Fibroblast of lung (primary cell): Measurements from ENCODE around the gene GPR162. TPM values are rescaled to one million over a fixed set of nuclear protein-coding genes. Genes with fewer than 3 reads are reported as not detected.

Experiments
- DNase-seq, 2 donors: peaks; one replicate each; pipeline versions ENCODE4 v3.0.0 to v3.0.0-alpha.2; 2010; ENCODE audit warnings: low read depth in 2 of 2
- H2AFZ ChIP-seq: 2 replicates; pipeline ENCODE4 v1.5.1; 2012; ENCODE audit warnings: low read length, control low read depth, inconsistent platforms
- H3K27ac ChIP-seq: 2 replicates; pipeline ENCODE4 v1.5.1; 2011; ENCODE audit warnings: low read length, control low read depth; ENCODE audit not compliant: insufficient read depth
- H3K27me3 ChIP-seq: 2 replicates; pipeline ENCODE4 v1.5.1; 2011; ENCODE audit warnings: mild to moderate bottlenecking, low read length; ENCODE audit not compliant: control insufficient read depth, insufficient read depth
- H3K36me3 ChIP-seq: 2 replicates; pipeline ENCODE4 v1.5.1; 2011; ENCODE audit warnings: low read length; ENCODE audit not compliant: control insufficient read depth, insufficient read depth
- H3K4me1 ChIP-seq: 2 replicates; pipeline ENCODE4 v1.5.1; 2011; ENCODE audit warnings: low read length; ENCODE audit not compliant: control insufficient read depth, insufficient read depth; ENCODE audit errors: extremely low read depth
- H3K4me2 ChIP-seq: 2 replicates; pipeline ENCODE4 v1.5.1; 2011; ENCODE audit warnings: low read length, control low read depth; ENCODE audit not compliant: insufficient read depth; ENCODE audit errors: extremely low read depth
- H3K4me3 ChIP-seq, 4 experiments: fragments of 200-600 bp in 1 of 4; sonication (generic) in 1 of 4; replicated peaks in 1 of 4; 2 replicates each; pipeline ENCODE4 v1.5.1; 2011 to 2016; ENCODE audit warnings: low read length in 4 of 4, low read depth in 3 of 4, mild to moderate bottlenecking in 3 of 4, control low read depth in 2 of 4, inconsistent platforms in 1 of 4, mixed read lengths in 1 of 4; ENCODE audit not compliant: insufficient read depth in 1 of 4; ENCODE audit errors: control extremely low read depth in 1 of 4
- H3K79me2 ChIP-seq: 2 replicates; pipeline ENCODE4 v1.5.1; 2012; ENCODE audit warnings: mild to moderate bottlenecking, low read length, inconsistent platforms; ENCODE audit not compliant: control insufficient read depth, insufficient read depth
- H3K9ac ChIP-seq: 2 replicates; pipeline ENCODE4 v1.5.1; 2011; ENCODE audit warnings: mild to moderate bottlenecking, low read length, control low read depth; ENCODE audit not compliant: insufficient read depth
- H3K9me3 ChIP-seq: 2 replicates; pipeline ENCODE4 v1.5.1; 2012; ENCODE audit warnings: low read depth, low read length; ENCODE audit not compliant: control insufficient read depth, insufficient read depth
- H4K20me1 ChIP-seq: 2 replicates; pipeline ENCODE4 v1.5.1; 2011; ENCODE audit warnings: low read length; ENCODE audit not compliant: control insufficient read depth, insufficient read depth; ENCODE audit errors: extremely low read depth
- CTCF ChIP-seq, 2 donors: IDR thresholded peaks in 1 of 2; conservative IDR thresholded peaks in 1 of 2; 1 replicate in 1 of 2; 2 replicates in 1 of 2; pipeline ENCODE4 v1.5.1; 2011 to 2012; ENCODE audit warnings: low read length in 2 of 2, control low read depth in 1 of 2, inconsistent platforms in 1 of 2, low read depth in 1 of 2, mild to moderate bottlenecking in 1 of 2
- EZH2 ChIP-seq: IDR thresholded peaks from 2 replicates; pipeline ENCODE4 v1.5.1; 2012; ENCODE audit warnings: low read length, control low read depth, mild to moderate bottlenecking; ENCODE audit errors: missing control alignments
- polyA plus RNA-seq, 2 donors: library from polyadenylated mRNA; depleted of rRNA in 1 of 2; stranded (reverse) in 1 of 2; unstranded in 1 of 2; fragments of >200 nt; gene quantifications; 2 replicates each; pipeline ENCODE4 v1.2.1, GENCODE V29; 2011 to 2012; ENCODE audit warnings: missing spikeins in 1 of 2
- total RNA-seq: library from RNA; depleted of rRNA; stranded (reverse); fragments of >200 nt; gene quantifications from 2 replicates; pipeline ENCODE4 v1.2.1, GENCODE V29; 2014

Gene GPR162
- total and polyA plus RNA-seq, 2 donors (not counting 1 experiment from before 2014, with no cell fraction given), result 5.6 to 11.1 TPM

GRCh38 chr12:6871052-6871957 lies 49.7 kb downstream of the GPR162 start:
- no peaks in the 10 kb centered on the region for H3K27me3 ChIP-seq
- DNase-seq, result peak in 1 of 2 donors; percentile 23
- peaks cover 4% of the 10 kb centered on the region for H4K20me1 ChIP-seq
- H3K9ac ChIP-seq, result no peak overlapping the region
- peaks cover 31% of the 10 kb centered on the region for H3K4me1 ChIP-seq
- peaks cover 18% of the 10 kb centered on the region for H3K36me3 ChIP-seq
- H3K79me2 ChIP-seq, result peaks cover 43% of the 10 kb centered on the region
- H3K4me3 ChIP-seq, result peak overlapping the region; percentile 81 to 94 (median 92)
- peak overlapping the region; percentile 4 for H3K27ac ChIP-seq
- H3K9me3 ChIP-seq, result no peaks in the 10 kb centered on the region
- H3K4me2 ChIP-seq, result peak overlapping the region; percentile 99
- H2AFZ ChIP-seq, result no peak overlapping the region
- TF ChIP-seq EZH2 (no peak), CTCF (conservative IDR thresholded peaks at IDR 0.05 in 1 of 2, IDR thresholded peaks at IDR 0.05 in 1 of 2; ENCODE audit: low read depth in 1 of 2, low read length in 2 of 2) (no peak)

- TF ChIP-seq EZH2 (no peak), CTCF (conservative IDR thresholded peaks at IDR 0.05 in 1 of 2, IDR thresholded peaks at IDR 0.05 in 1 of 2; ENCODE audit: low read depth in 1 of 2, low read length in 2 of 2) (peak; percentile 91 to 92)
- H2AFZ ChIP-seq, result no peak overlapping the region
- peak; percentile 58 to 63 for DNase-seq
Measured at GRCh38 chr12:6872073-6873048, 50.7 kb downstream of the GPR162 start.

More at GRCh38 chr12:6872073-6873048, 50.7 kb downstream of the GPR162 start:
- peaks cover 28% of the 10 kb centered on the region for H3K4me1 ChIP-seq
- peak overlapping the region; percentile 81 to 94 (median 92) for H3K4me3 ChIP-seq
- no peaks in the 10 kb centered on the region for H3K9me3 ChIP-seq
- peak overlapping the region; percentile 79 for H3K27ac ChIP-seq
- peak overlapping the region; percentile 80 for H3K9ac ChIP-seq
- H4K20me1 ChIP-seq, result peaks cover 4% of the 10 kb centered on the region
- H3K27me3 ChIP-seq, result no peaks in the 10 kb centered on the region
- H3K36me3 ChIP-seq, result peaks cover 18% of the 10 kb centered on the region
- peak overlapping the region; percentile 99 for H3K4me2 ChIP-seq
- H3K79me2 ChIP-seq, result peaks cover 43% of the 10 kb centered on the region
